GM12878 (cell line): Measurements from ENCODE around the gene FABP7.

Experiments
- CEBPB ChIP-seq, 2 experiments: fragments of 150-350 bp in 1 of 2; IDR thresholded peaks; 2 replicates each; pipeline ENCODE4 v1.6.1; 2012 to 2014; ENCODE audit warnings: low read depth in 2 of 2, low read length in 2 of 2, borderline replicate concordance in 1 of 2, inconsistent platforms in 1 of 2
- CEBPZ ChIP-seq: fragments of 150-350 bp; IDR thresholded peaks from 2 replicates; pipeline ENCODE4 v1.6.1; 2016; ENCODE audit warnings: low read depth, low read length
- CUX1 ChIP-seq: IDR thresholded peaks from 2 replicates; pipeline ENCODE4 v1.6.1; 2012; ENCODE audit warnings: improper control_type of control experiment, low read depth, low read length; ENCODE audit not compliant: insufficient replicate concordance
- DPF2 ChIP-seq: fragments of 450-650 bp; IDR thresholded peaks from 2 replicates; pipeline ENCODE4 v1.6.1; 2017; ENCODE audit warnings: mild to moderate bottlenecking
- EGR1 ChIP-seq, 2 experiments: IDR thresholded peaks; 1 replicate in 1 of 2; 2 replicates in 1 of 2; pipeline ENCODE4 v1.6.1; 2011 to 2012; ENCODE audit warnings: low read depth in 2 of 2, low read length in 2 of 2, borderline replicate concordance in 1 of 2, mild to moderate bottlenecking in 1 of 2, moderate library complexity in 1 of 2
- MYC ChIP-seq: IDR thresholded peaks from 2 replicates; pipeline ENCODE4 v1.6.1; 2011; ENCODE audit warnings: mild to moderate bottlenecking, low read length, moderate library complexity, inconsistent platforms; ENCODE audit not compliant: insufficient read depth, insufficient replicate concordance, insufficient read length, severe bottlenecking
- PAX8 ChIP-seq: fragments of 450-650 bp; IDR thresholded peaks from 2 replicates; pipeline ENCODE4 v1.6.1; 2017; ENCODE audit warnings: mild to moderate bottlenecking, moderate library complexity
- POLR2A ChIP-seq: IDR thresholded peaks from 2 replicates; pipeline ENCODE4 v1.6.1; 2011; ENCODE audit warnings: low read depth, mild to moderate bottlenecking, low read length
- ZBED1 ChIP-seq: IDR thresholded peaks from 2 replicates; pipeline ENCODE4 v1.6.1; 2016; ENCODE audit warnings: borderline replicate concordance

- no peak for TF ChIP-seq CUX1
- TF ChIP-seq DPF2 = no peak
- TF ChIP-seq PAX8 = no peak
- TF ChIP-seq POLR2A = no peak
- TF ChIP-seq EGR1 (IDR thresholded peaks at IDR 0.05; ENCODE audit: borderline replicate concordance in 1 of 2, low read depth in 2 of 2, low read length in 2 of 2) = no peak
- no peak for TF ChIP-seq ZBED1
- no peak for TF ChIP-seq MYC
- TF ChIP-seq CEBPZ = no peak
- no peak for TF ChIP-seq CEBPB (IDR thresholded peaks at IDR 0.05; ENCODE audit: borderline replicate concordance in 1 of 2, low read depth in 2 of 2, low read length in 2 of 2)
Measured at GRCh38 chr6:122825163-122825562, 45.6 kb downstream of the FABP7 start.
